Endothelial cell of umbilical vein (primary cell): Measurements from ENCODE around the gene APBB2. TPM values are rescaled to one million over a fixed set of nuclear protein-coding genes. Genes with fewer than 3 reads are reported as not detected.

ENCODE experiments used
- BruUV-seq: library from RNA; stranded (reverse); fragments of 400-500 nt; replicated peaks from 2 replicates; lab custom pipeline; 2021; lab: Mats Ljungman, UMichigan
- CTCF ChIA-PET: fragments of 300-600, 350-600 bp; sonication (Branson Sonifier 250); formaldehyde crosslinking; loops from one replicate; lab custom pipeline; 2021; ENCODE audit warnings: antibody characterized with exemption, inconsistent platforms; lab: Charles Lee
- POLR2A ChIA-PET: fragments of 300-600, 350-600 bp; sonication (Branson Sonifier 250); formaldehyde crosslinking; loops from one replicate; lab custom pipeline; 2021; ENCODE audit warnings: antibody characterized with exemption, inconsistent platforms; lab: Charles Lee
- DNase-seq: peaks from one replicate; pipeline ENCODE4 v3.0.0-alpha.2; 2011; ENCODE audit warnings: low read depth, low spot score
- FAIRE-seq: peaks from 2 replicates; lab custom pipeline; 2011; peaks lifted over from hg19 to GRCh38; lab: Jason Lieb, UNC
- H2AFZ ChIP-seq: 2 replicates; pipeline ENCODE4 v1.6.0; 2012; ENCODE audit warnings: low read depth, low read length, control low read depth, inconsistent platforms
- H3K27ac ChIP-seq: 2 replicates; pipeline ENCODE4 v1.5.1; 2011; ENCODE audit warnings: low read depth, mild to moderate bottlenecking, control low read depth, low read length, moderate library complexity; ENCODE audit not compliant: insufficient read depth
- H3K27me3 ChIP-seq, 2 experiments: 2 replicates each; pipeline versions ENCODE4 v1.6.0 to v1.6.1; 2011; ENCODE audit warnings: low read length in 2 of 2, mixed read lengths in 1 of 2; ENCODE audit not compliant: control insufficient read depth in 2 of 2, insufficient read depth in 2 of 2
- H3K36me3 ChIP-seq, 2 experiments: 2 replicates in 1 of 2; 3 replicates in 1 of 2; pipeline ENCODE4 v1.5.1; 2011; ENCODE audit warnings: low read length in 2 of 2, mild to moderate bottlenecking in 1 of 2, moderate library complexity in 1 of 2; ENCODE audit not compliant: control insufficient read depth in 2 of 2, insufficient read depth in 2 of 2; ENCODE audit errors: extremely low read depth in 1 of 2
- H3K4me1 ChIP-seq: 3 replicates; pipeline ENCODE4 v1.5.1; 2011; ENCODE audit warnings: mild to moderate bottlenecking, low read length; ENCODE audit not compliant: control insufficient read depth, insufficient read depth; ENCODE audit errors: extremely low read depth
- H3K4me2 ChIP-seq: 2 replicates; pipeline ENCODE4 v1.6.1; 2011; ENCODE audit warnings: low read length, control low read depth, mixed read lengths; ENCODE audit not compliant: insufficient read depth
- H3K4me3 ChIP-seq, 3 experiments: fragments of 200-600 bp in 1 of 3; sonication (generic), shearing (Covaris generic) in 1 of 3; replicated peaks in 1 of 3; 2 replicates each; pipeline ENCODE4 v1.5.1; 2011 to 2016; ENCODE audit warnings: control low read depth in 3 of 3, low read length in 3 of 3, mild to moderate bottlenecking in 2 of 3, inconsistent platforms in 1 of 3, low read depth in 1 of 3, moderate library complexity in 1 of 3; ENCODE audit not compliant: insufficient read depth in 1 of 3
- H3K79me2 ChIP-seq: 2 replicates; pipeline ENCODE4 v1.6.0; 2012; ENCODE audit warnings: low read length, inconsistent platforms; ENCODE audit not compliant: control insufficient read depth, insufficient read depth
- H3K9ac ChIP-seq: replicated peaks from 2 replicates; pipeline ENCODE3; 2011; ENCODE audit warnings: low read length, control low read depth; ENCODE audit not compliant: insufficient read depth; ENCODE audit errors: extremely low read depth
- H3K9me1 ChIP-seq: replicated peaks from 3 replicates; pipeline ENCODE4 v1.6.0; 2011; ENCODE audit warnings: mild to moderate bottlenecking, low read length; ENCODE audit not compliant: control insufficient read depth, insufficient read depth; ENCODE audit errors: extremely low read depth
- H3K9me3 ChIP-seq: replicated peaks from 2 replicates; pipeline ENCODE4 v1.5.1; 2012; ENCODE audit warnings: low read length, inconsistent platforms; ENCODE audit not compliant: control insufficient read depth, insufficient read depth
- H4K20me1 ChIP-seq: replicated peaks from 2 replicates; pipeline ENCODE3; 2011; ENCODE audit warnings: mild to moderate bottlenecking, low read length; ENCODE audit not compliant: control insufficient read depth, insufficient read depth; ENCODE audit errors: extremely low read depth
- EZH2 ChIP-seq: IDR thresholded peaks from 2 replicates; pipeline ENCODE4 v1.6.1; 2012; ENCODE audit warnings: borderline replicate concordance, low read depth, mild to moderate bottlenecking, moderate library complexity, low read length, inconsistent platforms; ENCODE audit not compliant: severe bottlenecking
- FOS ChIP-seq: IDR thresholded peaks from 2 replicates; pipeline ENCODE4 v1.6.1; 2011; ENCODE audit warnings: mild to moderate bottlenecking, low read length, moderate library complexity, borderline replicate concordance; ENCODE audit not compliant: insufficient read depth
- GATA2 ChIP-seq: IDR thresholded peaks from 2 replicates; pipeline ENCODE4 v1.7.0; 2011; ENCODE audit warnings: low read depth, mild to moderate bottlenecking, moderate library complexity, mixed read lengths, low read length; ENCODE audit not compliant: insufficient read length, insufficient read depth
- JUN ChIP-seq: IDR thresholded peaks from 2 replicates; pipeline ENCODE4 v1.6.1; 2011; ENCODE audit warnings: borderline replicate concordance, low read depth; ENCODE audit not compliant: insufficient read length, insufficient read depth
- MYC ChIP-seq: IDR thresholded peaks from one replicate; pipeline ENCODE4 v1.6.1; 2011; ENCODE audit warnings: mild to moderate bottlenecking, low read depth, low read length
- POLR2A ChIP-seq: IDR thresholded peaks from 2 replicates; pipeline ENCODE4 v1.6.1; 2012; ENCODE audit warnings: low read depth, mild to moderate bottlenecking, control low read depth, low read length
- POLR2AphosphoS5 ChIP-seq: IDR thresholded peaks from 2 replicates; pipeline ENCODE4 v1.6.1; 2012; ENCODE audit warnings: low read depth, mild to moderate bottlenecking, control low read depth, low read length, moderate library complexity; ENCODE audit not compliant: insufficient read depth
- dilution Hi-C: fragments of 300-500 bp; cut with MboI; formaldehyde crosslinking; loops from one replicate; pipeline ENCODE4 v1.15.0; 2019; ENCODE audit warnings: low sequenced_read_pairs; ENCODE audit not compliant: extremely low pct_ligation_motif_present
- intact Hi-C: fragments of 100-400 bp; cut with micrococcal nuclease; formaldehyde crosslinking; loops from one replicate; pipeline ENCODE4 v1.10.0; 2022
- polyA plus RNA-seq, 4 experiments: library from polyadenylated mRNA; depleted of rRNA in 3 of 4; stranded (reverse) in 3 of 4; unstranded in 1 of 4; fragments of >200 nt; gene quantifications; 2 replicates each; pipeline versions ENCODE4 v1.2.1 to v1.2.3, GENCODE V29; 2011 to 2012; ENCODE audit warnings: missing spikeins in 1 of 4
- total RNA-seq: library from RNA; stranded (reverse); gene quantifications from 2 replicates; pipeline ENCODE4 v1.2.3, GENCODE V29; 2021
- TF ChIP-seq, protein P1 (sequence below), 2 donors: IDR thresholded peaks; 1 replicate in 1 of 2; 2 replicates in 1 of 2; pipeline ENCODE4 v1.5.1; 2011; ENCODE audit warnings: low read length in 2 of 2, mild to moderate bottlenecking in 2 of 2, moderate library complexity in 2 of 2, control low read depth in 1 of 2, inconsistent platforms in 1 of 2, low read depth in 1 of 2; ENCODE audit not compliant: insufficient read depth in 1 of 2; ENCODE audit errors: extremely low read depth in 1 of 2
- TF ChIP-seq, protein P2 (sequence below): IDR thresholded peaks from 2 replicates; pipeline ENCODE4 v1.6.1; 2011; ENCODE audit not compliant: insufficient read depth, insufficient read length

APBB2 gene
- total and polyA plus RNA-seq, 2 donors (not counting 3 experiments of a cell fraction or from before 2014, with no cell fraction given): 79.8 to 124 TPM

DNA sequence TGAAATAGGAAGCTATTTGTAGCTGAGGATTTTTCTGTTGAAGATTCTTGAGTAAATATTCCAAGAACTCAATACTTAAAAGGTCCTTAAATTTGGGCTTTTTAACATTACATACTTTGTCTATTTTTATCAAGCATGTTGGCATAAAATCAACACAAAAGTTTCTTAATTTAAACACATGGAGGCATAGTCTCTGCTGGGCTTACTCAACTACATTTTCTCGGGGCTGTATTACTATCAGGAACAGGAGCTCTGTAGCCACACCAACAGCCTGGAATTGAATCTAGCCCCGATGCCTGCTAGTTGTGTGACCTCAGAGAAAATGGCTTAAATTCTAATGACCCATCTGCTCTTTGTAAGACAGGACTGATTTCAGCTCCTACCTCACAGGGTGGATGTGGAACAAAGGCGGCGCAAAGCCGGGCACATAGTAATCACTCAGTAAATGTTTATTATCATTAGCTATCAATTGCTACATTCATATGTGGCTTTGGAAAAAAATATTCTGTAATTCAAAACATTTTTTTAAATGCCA, 257.6 kb downstream of the APBB2 start:
- no peak overlapping the region for H3K4me2 ChIP-seq
- no peaks in the 10 kb centered on the region for H3K9me3 ChIP-seq
- FAIRE-seq (no peak), DNase-seq (no peak)
- H3K36me3 ChIP-seq: no peaks in the 10 kb centered on the region
- POLR2A ChIA-PET: no interaction called here
- CTCF ChIA-PET: interaction anchor here (0.7 to 1.5 kb wide), 3 partner anchors 20 to 301 kb away, joined by 3 read pairs; partner anchors contain the start of gene APBB2
- no peaks in the 10 kb centered on the region for H4K20me1 ChIP-seq
- no peaks in the 10 kb centered on the region for H3K9me1 ChIP-seq
- no peak overlapping the region for H3K27ac ChIP-seq
- intact Hi-C loops: no loop called here
- H2AFZ ChIP-seq: no peak overlapping the region
- TF ChIP-seq, protein P1, sequence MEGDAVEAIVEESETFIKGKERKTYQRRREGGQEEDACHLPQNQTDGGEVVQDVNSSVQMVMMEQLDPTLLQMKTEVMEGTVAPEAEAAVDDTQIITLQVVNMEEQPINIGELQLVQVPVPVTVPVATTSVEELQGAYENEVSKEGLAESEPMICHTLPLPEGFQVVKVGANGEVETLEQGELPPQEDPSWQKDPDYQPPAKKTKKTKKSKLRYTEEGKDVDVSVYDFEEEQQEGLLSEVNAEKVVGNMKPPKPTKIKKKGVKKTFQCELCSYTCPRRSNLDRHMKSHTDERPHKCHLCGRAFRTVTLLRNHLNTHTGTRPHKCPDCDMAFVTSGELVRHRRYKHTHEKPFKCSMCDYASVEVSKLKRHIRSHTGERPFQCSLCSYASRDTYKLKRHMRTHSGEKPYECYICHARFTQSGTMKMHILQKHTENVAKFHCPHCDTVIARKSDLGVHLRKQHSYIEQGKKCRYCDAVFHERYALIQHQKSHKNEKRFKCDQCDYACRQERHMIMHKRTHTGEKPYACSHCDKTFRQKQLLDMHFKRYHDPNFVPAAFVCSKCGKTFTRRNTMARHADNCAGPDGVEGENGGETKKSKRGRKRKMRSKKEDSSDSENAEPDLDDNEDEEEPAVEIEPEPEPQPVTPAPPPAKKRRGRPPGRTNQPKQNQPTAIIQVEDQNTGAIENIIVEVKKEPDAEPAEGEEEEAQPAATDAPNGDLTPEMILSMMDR (IDR thresholded peaks at IDR 0.05; ENCODE audit: extremely low read depth in 1 of 2, insufficient read depth in 1 of 2, low read depth in 1 of 2, low read length in 2 of 2): no peak
- TF ChIP-seq GATA2: no peak
- TF ChIP-seq JUN: no peak
- TF ChIP-seq POLR2AphosphoS5: no peak
- BruUV-seq: no TSS peak
- H3K27me3 ChIP-seq: no peaks in the 10 kb centered on the region
- dilution Hi-C loops: no loop called here
- no peak overlapping the region for H3K4me3 ChIP-seq
- peaks cover 19% of the 10 kb centered on the region for H3K79me2 ChIP-seq
- no peak overlapping the region for H3K9ac ChIP-seq
- H3K4me1 ChIP-seq: peaks cover 2% of the 10 kb centered on the region

DNA sequence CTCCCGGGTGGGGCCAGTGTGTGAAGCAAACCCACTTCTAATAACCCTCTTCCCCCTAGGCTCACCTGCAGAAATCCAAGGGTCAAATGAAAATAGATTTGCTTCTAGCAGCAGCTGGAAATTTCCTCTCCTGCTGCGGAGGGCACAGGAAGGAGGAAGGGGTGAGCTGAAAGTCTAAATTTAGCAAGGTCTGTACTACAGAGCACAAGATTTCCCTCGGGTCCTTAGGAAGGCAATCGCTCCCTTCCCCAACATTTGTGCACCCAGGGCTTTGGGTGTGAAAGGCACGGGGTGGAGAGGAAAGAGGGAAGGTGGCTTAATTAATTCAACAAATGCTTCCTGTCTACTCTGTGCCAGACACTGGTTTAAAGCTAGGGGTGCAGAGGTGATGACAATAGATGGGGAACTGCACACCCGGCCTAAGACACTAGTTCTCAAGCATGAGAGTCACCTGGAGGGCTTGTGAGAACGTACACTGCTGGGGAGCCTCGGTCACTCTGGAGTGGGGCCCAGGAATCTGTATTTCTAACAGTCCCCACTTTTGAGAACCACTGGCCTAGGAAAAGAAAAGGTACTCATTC, 260.2 kb downstream of the APBB2 start:
- Histone ChIP-seq H3K79me2 (peaks cover 9% of the 10 kb centered on the region), H3K9ac (no peak overlapping the region)
- POLR2A ChIA-PET: no interaction called here

More for the DNA sequence above, 260.2 kb downstream of the APBB2 start:
- no peaks in the 10 kb centered on the region for H3K9me1 ChIP-seq
- no peak overlapping the region for H3K4me2 ChIP-seq
- no peaks in the 10 kb centered on the region for H3K27me3 ChIP-seq
- no peak overlapping the region for H3K27ac ChIP-seq
- no peaks in the 10 kb centered on the region for H3K9me3 ChIP-seq
- H4K20me1 ChIP-seq: no peaks in the 10 kb centered on the region
- H3K4me1 ChIP-seq: peaks cover 5% of the 10 kb centered on the region
- CTCF ChIA-PET: interaction anchor here (0.9 kb wide), 1 partner anchor 29 kb away, joined by 5 read pairs; no protein-coding TSS in a partner anchor
- intact Hi-C loops (no loop called here), dilution Hi-C loops (no loop called here)
- no peak overlapping the region for H3K4me3 ChIP-seq
- no TSS peak for BruUV-seq
- peaks cover 0 to 2% of the 10 kb centered on the region in 2 experiments for H3K36me3 ChIP-seq
- FAIRE-seq (no peak), DNase-seq (no peak)
- TF ChIP-seq, protein P2, sequence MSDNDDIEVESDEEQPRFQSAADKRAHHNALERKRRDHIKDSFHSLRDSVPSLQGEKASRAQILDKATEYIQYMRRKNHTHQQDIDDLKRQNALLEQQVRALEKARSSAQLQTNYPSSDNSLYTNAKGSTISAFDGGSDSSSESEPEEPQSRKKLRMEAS: no peak
- no peak for TF ChIP-seq POLR2AphosphoS5
- no peak for TF ChIP-seq FOS
- TF ChIP-seq JUN: no peak
- no peak for TF ChIP-seq MYC
- no peak for TF ChIP-seq GATA2
- TF ChIP-seq, protein P1 (IDR thresholded peaks at IDR 0.05; ENCODE audit: extremely low read depth in 1 of 2, insufficient read depth in 1 of 2, low read depth in 1 of 2, low read length in 2 of 2): no peak
- TF ChIP-seq POLR2A: no peak
- TF ChIP-seq EZH2: no peak
- no peak overlapping the region for H2AFZ ChIP-seq
